ENCODE results near the gene ACSL3. TPM values are rescaled to one million over a fixed set of nuclear protein-coding genes. Genes with fewer than 3 reads are reported as not detected.

ACSL3 gene
- total and polyA plus RNA-seq, 2 donors from 2014 or later = 33.6 to 58.8 TPM

- H3K9ac ChIP-seq (ENCODE audit: low read length in 3 of 3) = no peak overlapping the region
- TF ChIP-seq, protein P1, sequence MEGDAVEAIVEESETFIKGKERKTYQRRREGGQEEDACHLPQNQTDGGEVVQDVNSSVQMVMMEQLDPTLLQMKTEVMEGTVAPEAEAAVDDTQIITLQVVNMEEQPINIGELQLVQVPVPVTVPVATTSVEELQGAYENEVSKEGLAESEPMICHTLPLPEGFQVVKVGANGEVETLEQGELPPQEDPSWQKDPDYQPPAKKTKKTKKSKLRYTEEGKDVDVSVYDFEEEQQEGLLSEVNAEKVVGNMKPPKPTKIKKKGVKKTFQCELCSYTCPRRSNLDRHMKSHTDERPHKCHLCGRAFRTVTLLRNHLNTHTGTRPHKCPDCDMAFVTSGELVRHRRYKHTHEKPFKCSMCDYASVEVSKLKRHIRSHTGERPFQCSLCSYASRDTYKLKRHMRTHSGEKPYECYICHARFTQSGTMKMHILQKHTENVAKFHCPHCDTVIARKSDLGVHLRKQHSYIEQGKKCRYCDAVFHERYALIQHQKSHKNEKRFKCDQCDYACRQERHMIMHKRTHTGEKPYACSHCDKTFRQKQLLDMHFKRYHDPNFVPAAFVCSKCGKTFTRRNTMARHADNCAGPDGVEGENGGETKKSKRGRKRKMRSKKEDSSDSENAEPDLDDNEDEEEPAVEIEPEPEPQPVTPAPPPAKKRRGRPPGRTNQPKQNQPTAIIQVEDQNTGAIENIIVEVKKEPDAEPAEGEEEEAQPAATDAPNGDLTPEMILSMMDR (IDR thresholded peaks at IDR 0.05; ENCODE audit: borderline replicate concordance, extremely low read depth, insufficient read depth) = no peak
- H3K4me1 ChIP-seq (ENCODE audit: control insufficient read depth in 2 of 3, insufficient read depth in 2 of 3, low read depth in 1 of 3, low read length in 3 of 3) = peaks cover 0 to 4% (median 0%) of the 10 kb centered on the region in 3 donors
- intact Hi-C loops (cut with DNase I) = no loop called here
- H3K36me3 ChIP-seq (ENCODE audit: control insufficient read depth in 2 of 3, insufficient read depth in 3 of 3, low read length in 3 of 3) = no peaks in the 10 kb centered on the region
- H3K27me3 ChIP-seq (ENCODE audit: control insufficient read depth, insufficient read depth, low read length) = no peaks in the 10 kb centered on the region
- no peak for DNase-seq
- H3K9me3 ChIP-seq (ENCODE audit: control insufficient read depth in 2 of 3, insufficient read depth in 1 of 3, low read length in 3 of 3) = no peaks in the 10 kb centered on the region
- no peak overlapping the region for H3K4me3 ChIP-seq (ENCODE audit: low read length in 3 of 3)
- H3K27ac ChIP-seq (ENCODE audit: low read depth in 2 of 2, low read length in 2 of 2) = no peak overlapping the region
- FAIRE-seq = no peak
These were observed 10.5 kb downstream of the ACSL3 start for GRCh38 chr2:222871291-222871690.

GRCh38 chr2:222872551-222872950 lies 11.7 kb downstream of the ACSL3 start:
- Histone ChIP-seq H3K4me1 (ENCODE audit: control insufficient read depth in 2 of 3, insufficient read depth in 2 of 3, low read depth in 1 of 3, low read length in 3 of 3) (peaks cover 0 to 4% (median 0%) of the 10 kb centered on the region in 3 donors), H3K9ac (ENCODE audit: low read length in 3 of 3) (no peak overlapping the region), H3K9me3 (ENCODE audit: control insufficient read depth in 2 of 3, insufficient read depth in 1 of 3, low read length in 3 of 3) (no peaks in the 10 kb centered on the region), H3K36me3 (ENCODE audit: control insufficient read depth in 2 of 3, insufficient read depth in 3 of 3, low read length in 3 of 3) (no peaks in the 10 kb centered on the region), H3K4me3 (ENCODE audit: low read length in 3 of 3) (no peak overlapping the region), H3K27me3 (ENCODE audit: control insufficient read depth, insufficient read depth, low read length) (no peaks in the 10 kb centered on the region), H3K27ac (ENCODE audit: low read depth in 2 of 2, low read length in 2 of 2) (no peak overlapping the region)
- TF ChIP-seq, protein P1 (IDR thresholded peaks at IDR 0.05; ENCODE audit: borderline replicate concordance, extremely low read depth, insufficient read depth) = no peak
- FAIRE-seq (no peak), DNase-seq (no peak)
- intact Hi-C loops (cut with DNase I) = no loop called here

DNA sequence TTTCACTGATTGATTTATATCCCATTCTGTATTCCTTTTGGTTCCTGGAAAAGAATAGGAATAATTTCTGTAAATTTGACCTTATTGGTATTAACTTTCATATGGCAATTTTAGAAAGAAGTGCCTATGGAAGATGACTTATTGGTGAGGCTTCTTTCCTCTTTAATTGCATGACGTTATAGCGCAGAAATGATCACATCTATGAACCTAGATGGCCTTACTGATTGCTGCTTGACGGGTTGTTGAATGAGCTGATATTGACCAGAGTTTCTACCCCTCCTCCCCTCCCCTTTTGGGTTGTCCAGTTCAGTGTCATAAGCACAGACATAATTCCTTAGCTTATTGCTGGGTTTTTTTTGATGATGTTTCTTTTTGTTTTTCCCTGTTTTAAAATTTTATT lies 14.6 kb downstream of the ACSL3 start:
- DNase-seq (no peak), FAIRE-seq (no peak)
- intact Hi-C loops (cut with DNase I) = no loop called here
- Histone ChIP-seq H3K36me3 (ENCODE audit: control insufficient read depth in 2 of 3, insufficient read depth in 3 of 3, low read length in 3 of 3) (no peaks in the 10 kb centered on the region), H3K4me3 (ENCODE audit: low read length in 3 of 3) (no peak overlapping the region), H3K27me3 (ENCODE audit: control insufficient read depth, insufficient read depth, low read length) (no peaks in the 10 kb centered on the region), H3K27ac (ENCODE audit: low read depth in 2 of 2, low read length in 2 of 2) (no peak overlapping the region), H3K9me3 (ENCODE audit: control insufficient read depth in 2 of 3, insufficient read depth in 1 of 3, low read length in 3 of 3) (no peaks in the 10 kb centered on the region), H3K9ac (ENCODE audit: low read length in 3 of 3) (no peak overlapping the region), H3K4me1 (ENCODE audit: control insufficient read depth in 2 of 3, insufficient read depth in 2 of 3, low read depth in 1 of 3, low read length in 3 of 3) (no peaks in the 10 kb centered on the region)
- TF ChIP-seq, protein P1 (IDR thresholded peaks at IDR 0.05; ENCODE audit: borderline replicate concordance, extremely low read depth, insufficient read depth) = no peak

- no peak overlapping the region for H3K9ac ChIP-seq (ENCODE audit: low read length in 3 of 3)
- no peak for FAIRE-seq
- no peak overlapping the region for H3K27ac ChIP-seq (ENCODE audit: low read depth in 2 of 2, low read length in 2 of 2)
- H3K4me1 ChIP-seq (ENCODE audit: control insufficient read depth in 2 of 3, insufficient read depth in 2 of 3, low read depth in 1 of 3, low read length in 3 of 3) = no peaks in the 10 kb centered on the region
- H3K4me3 ChIP-seq (ENCODE audit: low read length in 3 of 3) = no peak overlapping the region
- H3K36me3 ChIP-seq (ENCODE audit: control insufficient read depth in 2 of 3, insufficient read depth in 3 of 3, low read length in 3 of 3) = no peaks in the 10 kb centered on the region
- H3K9me3 ChIP-seq (ENCODE audit: control insufficient read depth in 2 of 3, insufficient read depth in 1 of 3, low read length in 3 of 3) = no peaks in the 10 kb centered on the region
- TF ChIP-seq, protein P1 (IDR thresholded peaks at IDR 0.05; ENCODE audit: borderline replicate concordance, extremely low read depth, insufficient read depth) = no peak
- no peak for DNase-seq
- H3K27me3 ChIP-seq (ENCODE audit: control insufficient read depth, insufficient read depth, low read length) = no peaks in the 10 kb centered on the region
- intact Hi-C loops (cut with DNase I) = no loop called here
These were observed 16.1 kb downstream of the ACSL3 start for GRCh38 chr2:222876947-222877346.
